Gastrocnemius medialis (tissue), 4 donors: Measurements from ENCODE around the gene LMO7. TPM values are rescaled to one million over a fixed set of nuclear protein-coding genes. Genes with fewer than 3 reads are reported as not detected.

Source experiments
- ATAC-seq, 2 donors: fragments of 150-250 bp; one replicate each; pipeline ENCODE4 v1.9.1; 2016
- DNase-seq, 2 donors: peaks; one replicate each; pipeline ENCODE4 v3.0.0-alpha.2; 2019
- H3K27ac ChIP-seq, 4 donors: fragments of 200-600 bp; sonication (generic); 1 replicate in 1 of 4; 2 replicates in 3 of 4; pipeline ENCODE4 v1.5.1; 2016 to 2018; ENCODE audit warnings: mild to moderate bottlenecking in 2 of 4, moderate library complexity in 1 of 4
- H3K27me3 ChIP-seq, 3 donors: fragments of 200-600 bp; sonication (generic) in 2 of 3; 1 replicate in 1 of 3; 2 replicates in 2 of 3; pipeline versions ENCODE4 v1.5.1 to v1.6.0; 2016 to 2019; ENCODE audit warnings: mild to moderate bottlenecking in 1 of 3, moderate library complexity in 1 of 3
- H3K36me3 ChIP-seq, 2 donors: fragments of 200-600 bp; sonication (generic) in 1 of 2; one replicate each; pipeline ENCODE4 v1.5.1; 2017 to 2018
- H3K4me1 ChIP-seq, 2 donors: fragments of 200-600 bp; sonication (generic) in 1 of 2; one replicate each; pipeline ENCODE4 v1.5.1; 2016 to 2017; ENCODE audit warnings: mild to moderate bottlenecking in 2 of 2
- H3K4me3 ChIP-seq, 4 donors: fragments of 200-600 bp; sonication (generic) in 3 of 4; 1 replicate in 1 of 4; 2 replicates in 3 of 4; pipeline ENCODE4 v1.5.1; 2016 to 2019; ENCODE audit warnings: mild to moderate bottlenecking in 2 of 4
- H3K9me3 ChIP-seq, 3 donors: fragments of 200-600 bp; sonication (generic) in 2 of 3; 1 replicate in 1 of 3; 2 replicates in 2 of 3; pipeline ENCODE4 v1.5.1; 2016 to 2019
- POLR2A ChIP-seq, 2 donors: fragments of 450-650 bp; IDR thresholded peaks; one replicate each; pipeline ENCODE4 v1.6.1; 2017; ENCODE audit warnings: antibody characterized with exemption in 2 of 2, mild to moderate bottlenecking in 2 of 2, moderate library complexity in 2 of 2
- in situ Hi-C, 4 donors: fragments of 200-750 bp; cut with MboI; loops; one replicate each; pipeline versions ENCODE4 v1.15.0 to v1.8.0; 2017; ENCODE audit warnings: low sequenced_read_pairs in 4 of 4
- intact Hi-C: fragments of 100-400 bp; cut with DNase I; formaldehyde crosslinking; loops from one replicate; pipeline ENCODE4 v1.15.1; 2023; ENCODE audit warnings: low total_unique reads
- total RNA-seq, 4 donors: library from RNA; depleted of rRNA; stranded (reverse); fragments of >200 nt; gene quantifications; one replicate each; pipeline versions ENCODE4 v1.1.0 to v1.2.3, GENCODE V29; 2016
- TF ChIP-seq, protein P1 (sequence below), 5 experiments: fragments of 450-650 bp in 3 of 5; fragments of 200-600 bp in 2 of 5; sonication (generic) in 2 of 5; IDR thresholded peaks in 4 of 5; conservative IDR thresholded peaks in 1 of 5; 1 replicate in 4 of 5; 2 replicates in 1 of 5; pipeline ENCODE4 v1.5.1; 2016 to 2019; ENCODE audit warnings: antibody characterized with exemption in 5 of 5, mild to moderate bottlenecking in 3 of 5, moderate library complexity in 3 of 5

Gene LMO7
- total RNA-seq, 4 donors from 2014 or later, result 68.3 to 134 (median 95.9) TPM

- intact Hi-C loops, result no loop called here
- ATAC-seq, result peak; percentile 87 to 96
- Histone ChIP-seq H3K4me1 (peaks cover 13% of the 10 kb centered on the region in 2 donors), H3K36me3 (no peaks in the 10 kb centered on the region), H3K27me3 (no peaks in the 10 kb centered on the region), H3K27ac (peak overlapping the region in 3 of 4 donors; percentile 2 to 43 (median 39)), H3K9me3 (no peaks in the 10 kb centered on the region), H3K4me3 (no peak overlapping the region)
- no peak for DNase-seq
- no peak for TF ChIP-seq POLR2A (IDR thresholded peaks at IDR 0.05)
- TF ChIP-seq, protein P1, sequence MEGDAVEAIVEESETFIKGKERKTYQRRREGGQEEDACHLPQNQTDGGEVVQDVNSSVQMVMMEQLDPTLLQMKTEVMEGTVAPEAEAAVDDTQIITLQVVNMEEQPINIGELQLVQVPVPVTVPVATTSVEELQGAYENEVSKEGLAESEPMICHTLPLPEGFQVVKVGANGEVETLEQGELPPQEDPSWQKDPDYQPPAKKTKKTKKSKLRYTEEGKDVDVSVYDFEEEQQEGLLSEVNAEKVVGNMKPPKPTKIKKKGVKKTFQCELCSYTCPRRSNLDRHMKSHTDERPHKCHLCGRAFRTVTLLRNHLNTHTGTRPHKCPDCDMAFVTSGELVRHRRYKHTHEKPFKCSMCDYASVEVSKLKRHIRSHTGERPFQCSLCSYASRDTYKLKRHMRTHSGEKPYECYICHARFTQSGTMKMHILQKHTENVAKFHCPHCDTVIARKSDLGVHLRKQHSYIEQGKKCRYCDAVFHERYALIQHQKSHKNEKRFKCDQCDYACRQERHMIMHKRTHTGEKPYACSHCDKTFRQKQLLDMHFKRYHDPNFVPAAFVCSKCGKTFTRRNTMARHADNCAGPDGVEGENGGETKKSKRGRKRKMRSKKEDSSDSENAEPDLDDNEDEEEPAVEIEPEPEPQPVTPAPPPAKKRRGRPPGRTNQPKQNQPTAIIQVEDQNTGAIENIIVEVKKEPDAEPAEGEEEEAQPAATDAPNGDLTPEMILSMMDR (IDR thresholded peaks at IDR 0.05 in 4 of 5, conservative IDR thresholded peaks at IDR 0.05 in 1 of 5), result no peak
- in situ Hi-C loops, result loop anchor here in 1 of 4 donors (25.0 kb wide), 1 partner anchor 121 kb away; no protein-coding TSS in a partner anchor
Measured at GRCh38 chr13:75715601-75716523, 79.7 kb downstream of the LMO7 start.

- intact Hi-C loops, result no loop called here
- in situ Hi-C loops, result loop anchor here in 1 of 4 donors (25.0 kb wide), 1 partner anchor 120 kb away; no protein-coding TSS in a partner anchor
- Histone ChIP-seq H3K4me3 (no peak overlapping the region), H3K36me3 (no peaks in the 10 kb centered on the region), H3K27me3 (no peaks in the 10 kb centered on the region), H3K9me3 (no peaks in the 10 kb centered on the region), H3K27ac (no peak overlapping the region), H3K4me1 (peaks cover 13% of the 10 kb centered on the region in 2 donors)
- no peak for TF ChIP-seq POLR2A (IDR thresholded peaks at IDR 0.05)
- TF ChIP-seq, protein P1 (IDR thresholded peaks at IDR 0.05 in 4 of 5, conservative IDR thresholded peaks at IDR 0.05 in 1 of 5), result no peak
- DNase-seq (no peak), ATAC-seq (no peak)
Measured at GRCh38 chr13:75717525-75717924, 81.4 kb downstream of the LMO7 start.

DNA sequence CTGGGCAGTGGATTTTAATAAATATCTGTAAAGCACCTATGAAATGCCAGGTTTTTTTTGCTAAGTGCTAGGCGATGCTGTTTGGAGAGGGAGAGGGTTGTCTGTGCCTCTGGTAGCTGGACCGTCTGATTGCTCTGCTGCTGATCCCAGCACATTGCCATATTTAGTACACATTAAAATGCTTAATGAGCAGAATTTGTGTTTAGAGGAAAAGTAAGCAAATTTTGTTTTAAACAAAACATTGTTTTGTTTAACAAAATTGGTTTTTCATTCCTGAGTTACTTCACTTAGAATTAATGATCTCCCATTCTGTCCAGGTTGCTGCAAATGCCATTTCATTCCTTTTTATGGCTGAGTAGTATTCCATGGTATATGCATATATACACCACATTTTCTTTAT is 85.2 kb downstream of the LMO7 start:
- intact Hi-C loops, result no loop called here
- TF ChIP-seq POLR2A (IDR thresholded peaks at IDR 0.05), result no peak
- TF ChIP-seq, protein P1 (IDR thresholded peaks at IDR 0.05 in 4 of 5, conservative IDR thresholded peaks at IDR 0.05 in 1 of 5), result no peak
- Histone ChIP-seq H3K27me3 (no peaks in the 10 kb centered on the region), H3K4me1 (peaks cover 0 to 20% of the 10 kb centered on the region in 2 donors), H3K4me3 (no peak overlapping the region), H3K36me3 (no peaks in the 10 kb centered on the region), H3K27ac (no peak overlapping the region), H3K9me3 (no peaks in the 10 kb centered on the region)
- DNase-seq (no peak), ATAC-seq (no peak)
- in situ Hi-C loops, result loop anchor here in 1 of 4 donors (25.0 kb wide), 1 partner anchor 116 kb away; no protein-coding TSS in a partner anchor

- no peak for DNase-seq
- in situ Hi-C loops, result loop anchor here in 1 of 4 donors (25.0 kb wide), 1 partner anchor 113 kb away; no protein-coding TSS in a partner anchor
- intact Hi-C loops, result no loop called here
- H3K4me1 ChIP-seq, result peaks cover 0 to 15% of the 10 kb centered on the region in 2 donors
- no peak for ATAC-seq
- no peaks in the 10 kb centered on the region for H3K9me3 ChIP-seq
- H3K27ac ChIP-seq, result no peak overlapping the region
- TF ChIP-seq, protein P1 (IDR thresholded peaks at IDR 0.05 in 4 of 5, conservative IDR thresholded peaks at IDR 0.05 in 1 of 5), result no peak
- TF ChIP-seq POLR2A (IDR thresholded peaks at IDR 0.05), result no peak
- H3K4me3 ChIP-seq, result no peak overlapping the region
- no peaks in the 10 kb centered on the region for H3K36me3 ChIP-seq
- H3K27me3 ChIP-seq, result no peaks in the 10 kb centered on the region
Measured at GRCh38 chr13:75723901-75724300, 87.8 kb downstream of the LMO7 start.
